Astrocyte of the cerebellum (primary cell): ENCODE data around the gene CDC42BPB.

ENCODE experiments used
- DNase-seq: peaks from one replicate; pipeline ENCODE4 v3.0.0-alpha.2; 2011; ENCODE audit warnings: low read depth
- H3K4me3 ChIP-seq: 2 replicates; pipeline ENCODE4 v1.5.1; 2011; ENCODE audit warnings: mild to moderate bottlenecking, low read depth, low read length, moderate library complexity
- CTCF ChIP-seq: IDR thresholded peaks from 2 replicates; pipeline ENCODE4 v1.5.1; 2012; ENCODE audit warnings: low read length, low read depth, moderate library complexity, mild to moderate bottlenecking; ENCODE audit errors: missing control alignments
- in situ Hi-C: cut with HindIII; loops from 2 replicates; pipeline ENCODE4 v1.10.0; 2017; ENCODE audit warnings: low sequenced_read_pairs

The CDC42BPB gene

GRCh38 chr14:103087343-103087835, 30.0 kb upstream of the CDC42BPB start:
- in situ Hi-C loops = no loop called here
- TF ChIP-seq CTCF = no peak
- H3K4me3 ChIP-seq = no peak overlapping the region
- no peak for DNase-seq

- no peak overlapping the region for H3K4me3 ChIP-seq
- in situ Hi-C loops = no loop called here
- TF ChIP-seq CTCF = no peak
- no peak for DNase-seq
These were observed 29.5 kb upstream of the CDC42BPB start for GRCh38 chr14:103086771-103087342.

- TF ChIP-seq CTCF = peak; percentile 31
- H3K4me3 ChIP-seq = no peak overlapping the region
- in situ Hi-C loops = no loop called here
- no peak for DNase-seq
These were observed 28.1 kb upstream of the CDC42BPB start for GRCh38 chr14:103085106-103086091.

- H3K4me3 ChIP-seq = no peak within 1 kb of the TSS
- TF ChIP-seq CTCF = no peak
- in situ Hi-C loops = no loop called here
- DNase-seq = no peak
These were observed 26.9 kb upstream of the CDC42BPB start, which contains the start of gene LBHD2 for GRCh38 chr14:103084021-103084919. Gene LBHD2 (plus strand): TSS chr14:103084210. CDS start chr14:103086013, 1,803 bp downstream.

- in situ Hi-C loops = no loop called here
- DNase-seq = no peak
- H3K4me3 ChIP-seq = no peak overlapping the region
- TF ChIP-seq CTCF = no peak
These were observed 24.6 kb upstream of the CDC42BPB start for GRCh38 chr14:103081951-103082350.

GRCh38 chr14:103078860-103079587, 21.7 kb upstream of the CDC42BPB start:
- H3K4me3 ChIP-seq = no peak overlapping the region
- no peak for TF ChIP-seq CTCF
- DNase-seq = no peak
- in situ Hi-C loops = no loop called here
